Subcutaneous abdominal adipose tissue (tissue), 5 donors: ENCODE measurements around the gene PACS1.

Experiments used
- H3K27ac ChIP-seq: one replicate; pipeline ENCODE4 v1.7.0; 2013; ENCODE audit warnings: low read depth, mild to moderate bottlenecking, inconsistent platforms, low read length, moderate library complexity
- H3K27me3 ChIP-seq, 5 donors: one replicate each; pipeline ENCODE4 v1.7.0; 2013; ENCODE audit warnings: low read length in 5 of 5, inconsistent platforms in 1 of 5; ENCODE audit not compliant: control insufficient read depth in 5 of 5, insufficient read depth in 4 of 5
- H3K36me3 ChIP-seq, 5 donors: one replicate each; pipeline ENCODE4 v1.7.0; 2013; ENCODE audit warnings: low read length in 5 of 5; ENCODE audit not compliant: control insufficient read depth in 5 of 5, insufficient read depth in 5 of 5
- H3K4me1 ChIP-seq, 5 donors: one replicate each; pipeline ENCODE4 v1.7.0; 2013; ENCODE audit warnings: low read length in 5 of 5, mild to moderate bottlenecking in 3 of 5, moderate library complexity in 1 of 5; ENCODE audit not compliant: control insufficient read depth in 5 of 5, insufficient read depth in 5 of 5
- H3K4me3 ChIP-seq, 5 donors: one replicate each; pipeline ENCODE4 v1.7.0; 2013; ENCODE audit warnings: low read length in 5 of 5, low read depth in 1 of 5
- H3K9ac ChIP-seq, 5 donors: one replicate each; pipeline ENCODE4 v1.7.0; 2013; ENCODE audit warnings: low read length in 5 of 5, mild to moderate bottlenecking in 4 of 5, moderate library complexity in 3 of 5
- H3K9me3 ChIP-seq, 5 donors: one replicate each; pipeline ENCODE4 v1.7.0; 2013; ENCODE audit warnings: low read length in 5 of 5; ENCODE audit not compliant: control insufficient read depth in 5 of 5
- donor health status: healthy.
- donor health status: healthy.
- donor health status: healthy.
- donor health status: healthy.
- donor health status: healthy.

Gene PACS1

GRCh38 chr11:66150140-66150539 lies 80.1 kb downstream of the PACS1 start:
- H3K9me3 ChIP-seq = no peaks in the 10 kb centered on the region
- H3K36me3 ChIP-seq = no peaks in the 10 kb centered on the region
- peak overlapping the region in 2 of 5 donors; percentile 30 to 37 for H3K9ac ChIP-seq
- no peak overlapping the region for H3K27ac ChIP-seq
- peak overlapping the region in 2 of 5 donors; percentile 6 to 40 for H3K4me3 ChIP-seq
- no peaks in the 10 kb centered on the region for H3K27me3 ChIP-seq
- H3K4me1 ChIP-seq = peaks cover 0 to 11% (median 8%) of the 10 kb centered on the region in 5 donors

DNA sequence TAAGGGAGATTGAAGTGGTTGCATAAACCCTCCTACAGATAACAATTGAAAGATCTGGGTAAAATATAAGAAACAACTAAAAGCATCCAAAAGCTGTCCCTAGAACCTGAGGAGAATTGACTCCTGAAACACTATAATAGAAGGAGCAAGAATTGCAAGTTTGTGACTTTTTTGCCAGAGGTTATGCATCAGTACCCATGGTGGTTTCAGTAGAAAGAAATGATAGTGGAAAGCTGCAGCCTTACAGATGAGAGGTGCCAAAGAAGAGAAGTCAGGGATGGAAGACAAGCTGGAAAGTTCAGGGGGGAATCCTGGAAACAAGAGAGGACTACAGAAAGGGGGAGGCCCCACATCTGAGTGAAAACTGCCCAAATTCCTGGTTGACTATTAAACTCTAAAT lies 80.7 kb downstream of the PACS1 start:
- no peaks in the 10 kb centered on the region for H3K36me3 ChIP-seq
- peaks cover 0 to 11% (median 8%) of the 10 kb centered on the region in 5 donors for H3K4me1 ChIP-seq
- no peaks in the 10 kb centered on the region for H3K27me3 ChIP-seq
- no peak overlapping the region for H3K4me3 ChIP-seq
- no peaks in the 10 kb centered on the region for H3K9me3 ChIP-seq
- no peak overlapping the region for H3K9ac ChIP-seq
- no peak overlapping the region for H3K27ac ChIP-seq

DNA sequence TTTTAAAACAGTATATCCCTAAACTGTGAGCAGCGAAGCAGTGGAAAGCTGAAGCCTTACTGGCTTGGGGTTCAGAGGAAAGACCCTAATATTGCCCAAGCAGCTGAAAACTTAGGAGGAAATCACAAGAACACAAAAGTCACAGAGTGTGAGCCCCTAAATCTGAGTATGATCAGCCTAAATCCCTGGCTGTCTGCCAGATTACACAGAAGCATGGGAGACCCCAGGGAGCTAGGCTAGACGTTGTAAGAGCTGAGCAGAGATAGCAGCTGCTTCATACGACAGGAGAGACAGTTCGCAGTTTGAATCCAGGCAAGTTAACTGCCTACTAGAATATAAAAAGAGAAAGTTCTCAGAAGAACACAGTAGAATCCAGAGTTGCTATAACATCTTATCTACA lies 81.2 kb downstream of the PACS1 start:
- Histone ChIP-seq H3K27me3 (no peaks in the 10 kb centered on the region), H3K36me3 (no peaks in the 10 kb centered on the region), H3K9ac (peak overlapping the region in 1 of 5 donors; percentile 49), H3K4me3 (no peak overlapping the region), H3K27ac (no peak overlapping the region), H3K4me1 (peaks cover 0 to 11% (median 8%) of the 10 kb centered on the region in 5 donors), H3K9me3 (no peaks in the 10 kb centered on the region)

GRCh38 chr11:66154109-66154508 lies 84.0 kb downstream of the PACS1 start:
- Histone ChIP-seq H3K9me3 (no peaks in the 10 kb centered on the region), H3K27me3 (no peaks in the 10 kb centered on the region), H3K27ac (no peak overlapping the region), H3K9ac (no peak overlapping the region), H3K4me1 (peaks cover 0 to 11% (median 8%) of the 10 kb centered on the region in 5 donors), H3K36me3 (no peaks in the 10 kb centered on the region), H3K4me3 (no peak overlapping the region)

DNA sequence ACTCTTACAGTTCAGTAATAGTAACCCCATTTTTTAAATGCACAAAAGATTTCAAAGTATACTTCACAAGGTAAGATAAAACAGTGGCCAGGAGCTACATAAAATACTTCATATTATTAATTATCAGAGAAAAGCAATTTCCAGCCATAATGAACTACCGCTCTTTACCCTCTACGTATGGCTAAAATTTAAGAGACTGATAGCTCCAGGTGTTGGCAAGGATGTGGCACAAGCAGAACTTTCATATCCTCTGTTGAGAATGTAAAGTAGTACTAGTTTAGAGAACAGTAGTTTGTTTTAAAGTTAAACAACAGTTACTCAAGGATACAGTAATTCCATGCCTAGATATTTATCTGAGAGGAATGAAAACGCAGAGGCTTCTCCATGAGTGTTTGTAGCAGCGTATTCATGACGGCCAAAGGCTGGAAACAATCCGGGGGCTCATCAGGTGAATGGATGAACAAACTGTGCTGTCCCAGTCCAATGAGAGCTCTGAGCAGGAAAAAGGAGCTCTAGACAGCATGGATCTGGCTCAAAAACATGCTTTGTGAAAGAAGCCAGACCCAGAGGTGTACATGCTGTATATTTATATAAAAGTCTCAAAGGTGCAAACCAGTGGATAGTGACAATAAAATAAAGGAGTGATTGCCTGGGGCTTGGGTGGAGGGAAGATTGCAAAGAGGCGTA lies 85.5 kb downstream of the PACS1 start:
- no peaks in the 10 kb centered on the region for H3K27me3 ChIP-seq

DNA sequence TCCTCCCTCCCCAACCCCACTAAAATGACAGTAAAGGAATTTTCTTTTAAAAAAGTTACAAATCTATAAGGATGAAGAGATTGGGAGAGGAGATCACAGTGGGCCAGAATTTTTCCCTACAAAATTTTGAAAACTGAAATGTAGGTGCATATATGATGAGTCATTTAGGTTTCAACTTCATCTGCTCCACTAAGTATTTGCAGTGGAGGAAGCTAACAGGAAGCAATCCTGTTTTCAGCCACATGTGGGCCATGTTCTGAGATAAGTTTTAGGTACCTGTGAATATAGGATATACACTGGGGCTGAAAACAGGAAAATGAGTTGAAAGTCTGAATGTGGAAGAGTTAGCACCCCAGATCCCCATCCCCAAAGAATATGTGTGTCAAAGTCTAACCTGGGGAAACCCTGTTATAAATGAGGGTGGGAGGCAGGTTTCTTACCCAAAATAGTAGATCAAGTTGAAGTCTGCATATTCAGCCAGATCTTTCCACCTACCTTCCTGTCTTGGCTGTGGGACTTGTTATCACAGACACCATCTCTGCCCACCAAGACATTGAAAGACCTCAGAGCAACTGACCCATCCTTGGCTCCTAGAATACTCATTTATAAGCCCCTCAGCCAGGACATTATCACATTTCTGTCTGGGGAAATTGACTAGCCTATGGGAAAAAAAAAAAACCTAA lies 87.3 kb downstream of the PACS1 start:
- H3K27ac ChIP-seq = no peak overlapping the region
- H3K4me1 ChIP-seq = peaks cover 0 to 7% (median 0%) of the 10 kb centered on the region in 5 donors
- H3K36me3 ChIP-seq = no peaks in the 10 kb centered on the region
- H3K27me3 ChIP-seq = no peaks in the 10 kb centered on the region
- no peak overlapping the region for H3K4me3 ChIP-seq
- no peak overlapping the region for H3K9ac ChIP-seq
- H3K9me3 ChIP-seq = no peaks in the 10 kb centered on the region

More for the DNA sequence above, 85.5 kb downstream of the PACS1 start:
- H3K27ac ChIP-seq = no peak overlapping the region
- no peak overlapping the region for H3K4me3 ChIP-seq
- H3K36me3 ChIP-seq = no peaks in the 10 kb centered on the region
- no peak overlapping the region for H3K9ac ChIP-seq
- no peaks in the 10 kb centered on the region for H3K9me3 ChIP-seq
- peaks cover 0 to 11% (median 6%) of the 10 kb centered on the region in 5 donors for H3K4me1 ChIP-seq

DNA sequence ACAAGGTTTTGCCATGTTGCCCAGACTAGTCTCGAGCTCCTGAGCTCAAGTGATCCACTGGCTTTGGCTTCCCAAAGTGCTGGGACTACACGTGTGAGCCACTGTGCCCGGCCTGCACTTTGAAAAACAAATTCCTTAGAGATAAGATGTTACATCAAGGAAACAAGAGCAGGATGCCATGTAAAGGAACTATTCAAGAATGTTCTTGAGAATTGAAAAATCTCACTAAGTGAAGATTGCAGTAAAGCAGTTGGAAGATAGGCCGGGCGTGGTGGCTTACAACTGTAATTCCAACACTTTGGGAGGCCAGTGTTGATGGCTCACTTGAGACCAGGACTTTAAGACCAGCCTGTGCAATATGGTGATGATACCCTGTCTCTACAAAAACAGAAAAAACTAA lies 88.1 kb downstream of the PACS1 start:
- no peak overlapping the region for H3K27ac ChIP-seq
- no peak overlapping the region for H3K4me3 ChIP-seq
- H3K9me3 ChIP-seq = no peaks in the 10 kb centered on the region
- no peaks in the 10 kb centered on the region for H3K27me3 ChIP-seq
- no peaks in the 10 kb centered on the region for H3K36me3 ChIP-seq
- H3K4me1 ChIP-seq = peaks cover 0 to 9% (median 0%) of the 10 kb centered on the region in 5 donors
- H3K9ac ChIP-seq = no peak overlapping the region

DNA sequence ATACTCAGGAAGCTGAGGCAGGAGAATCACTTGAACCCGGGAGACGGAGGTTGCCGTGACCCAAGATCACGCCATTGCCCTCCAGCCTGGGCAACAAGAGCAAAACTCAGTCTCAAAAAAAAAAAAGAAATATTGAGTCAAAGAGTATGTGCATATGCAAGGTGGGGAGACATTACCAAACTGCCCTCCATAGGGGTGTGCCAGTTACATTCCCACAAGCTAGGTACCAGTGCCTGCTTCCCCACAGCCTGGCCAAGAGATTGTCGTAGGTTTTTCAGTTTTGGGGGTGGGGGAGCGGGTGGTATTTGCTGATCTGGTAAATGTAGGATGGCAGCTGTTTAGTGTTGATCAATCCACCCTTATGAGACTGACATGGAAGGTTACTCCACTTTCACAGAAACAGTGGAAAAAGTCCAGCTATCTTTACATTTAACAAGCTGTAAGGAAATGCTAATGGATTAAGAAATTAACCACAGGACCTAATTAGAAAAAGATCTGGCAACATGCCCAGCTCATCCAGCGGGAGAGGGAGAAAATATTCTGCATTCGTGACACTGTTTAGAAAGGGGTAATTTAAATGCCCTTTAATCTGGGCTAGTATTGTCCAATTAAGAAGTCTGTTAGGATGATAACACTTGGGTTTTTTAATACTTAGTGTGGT lies 89.4 kb downstream of the PACS1 start:
- Histone ChIP-seq H3K4me3 (no peak overlapping the region), H3K4me1 (peaks cover 0 to 9% (median 0%) of the 10 kb centered on the region in 5 donors), H3K9me3 (no peaks in the 10 kb centered on the region), H3K36me3 (no peaks in the 10 kb centered on the region), H3K27me3 (no peaks in the 10 kb centered on the region), H3K9ac (no peak overlapping the region), H3K27ac (no peak overlapping the region)

DNA sequence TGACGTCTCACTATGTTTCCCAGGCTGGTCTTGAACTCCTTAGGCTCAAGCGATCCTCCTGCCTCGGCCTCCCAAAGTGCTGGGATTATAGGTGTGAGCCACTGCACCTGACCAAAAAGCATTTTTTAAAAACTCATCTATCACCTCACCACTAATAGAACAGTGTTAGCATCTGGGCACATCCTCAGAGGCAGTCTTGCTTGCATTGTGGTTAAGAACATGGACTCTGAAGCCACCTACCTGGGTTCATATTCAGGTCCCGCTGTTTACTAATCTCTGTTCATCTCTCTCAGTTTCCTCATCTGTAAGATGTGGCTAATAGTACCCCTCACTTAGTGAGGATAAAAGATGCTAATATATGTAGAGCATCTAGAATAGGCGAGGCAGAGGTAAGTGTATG lies 90.6 kb downstream of the PACS1 start:
- no peaks in the 10 kb centered on the region for H3K27me3 ChIP-seq
- H3K36me3 ChIP-seq = peaks cover 0 to 2% (median 0%) of the 10 kb centered on the region in 5 donors
- H3K27ac ChIP-seq = no peak overlapping the region
- H3K9me3 ChIP-seq = no peaks in the 10 kb centered on the region
- no peak overlapping the region for H3K4me3 ChIP-seq
- H3K9ac ChIP-seq = no peak overlapping the region
- peaks cover 0 to 9% (median 0%) of the 10 kb centered on the region in 5 donors for H3K4me1 ChIP-seq

DNA sequence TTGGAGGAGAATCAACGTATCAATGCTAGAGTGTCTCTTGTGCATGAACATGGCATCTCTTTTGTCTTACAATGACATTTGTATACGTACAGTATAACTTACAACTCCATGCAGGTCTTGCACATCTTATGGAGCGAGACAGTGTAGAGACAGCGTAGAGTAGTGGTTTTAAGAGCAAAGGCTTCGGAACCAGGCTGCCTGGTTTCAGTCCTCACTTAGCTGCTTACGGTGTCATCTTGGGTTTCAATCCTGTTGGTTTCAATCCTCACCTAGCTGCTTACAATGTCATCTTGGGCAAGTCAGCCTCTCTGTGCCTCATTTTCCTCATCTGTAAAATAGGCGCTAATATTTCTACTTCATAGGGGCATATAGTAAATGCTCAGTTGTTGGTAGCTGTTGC lies 98.2 kb downstream of the PACS1 start:
- H3K4me1 ChIP-seq = no peaks in the 10 kb centered on the region
- H3K36me3 ChIP-seq = peaks cover 0 to 5% (median 0%) of the 10 kb centered on the region in 5 donors
- no peak overlapping the region for H3K27ac ChIP-seq
- no peaks in the 10 kb centered on the region for H3K27me3 ChIP-seq
- H3K9ac ChIP-seq = no peak overlapping the region
- H3K4me3 ChIP-seq = no peak overlapping the region
- H3K9me3 ChIP-seq = no peaks in the 10 kb centered on the region
